Lower lobe of right lung (tissue), 2 donors: ENCODE data around the gene IP6K2. TPM values are rescaled to one million over a fixed set of nuclear protein-coding genes. Genes with fewer than 3 reads are reported as not detected.

Source experiments
- ATAC-seq, 2 donors: fragments of 200-7000 bp; cut with Tn5 transposase; one replicate each; pipeline ENCODE4 v1.9.1; 2020 to 2022; ENCODE audit warnings: mild to moderate bottlenecking in 2 of 2, moderate library complexity in 2 of 2
- DNase-seq: peaks from one replicate; pipeline ENCODE4 v3.0.0-alpha.2; 2020
- H3K27ac ChIP-seq: fragments of 200-600 bp; one replicate; pipeline ENCODE4 v1.8.0; 2022
- H3K27me3 ChIP-seq: fragments of 200-600 bp; one replicate; pipeline ENCODE4 v1.8.0; 2022; ENCODE audit warnings: low read depth
- H3K36me3 ChIP-seq: fragments of 200-600 bp; one replicate; pipeline ENCODE4 v1.8.0; 2022; ENCODE audit warnings: mild to moderate bottlenecking
- H3K4me1 ChIP-seq: fragments of 200-600 bp; one replicate; pipeline ENCODE4 v1.8.0; 2022
- H3K4me3 ChIP-seq: fragments of 200-600 bp; one replicate; pipeline ENCODE4 v1.8.0; 2022; ENCODE audit warnings: mild to moderate bottlenecking
- H3K9me3 ChIP-seq: fragments of 200-600 bp; one replicate; pipeline ENCODE4 v1.8.0; 2022
- CTCF ChIP-seq: fragments of 200-600 bp; IDR thresholded peaks from one replicate; pipeline ENCODE4 v1.8.0; 2022; ENCODE audit warnings: antibody characterized with exemption, mild to moderate bottlenecking
- intact Hi-C: fragments of 100-400 bp; cut with DNase I; formaldehyde crosslinking; loops from one replicate; pipeline ENCODE4 v1.11.0; 2022
- total RNA-seq: library from RNA; stranded (reverse); fragmentation: NEBNext Ultra II Directional; extraction: Animal tissue kit (Norgen Biotek cat#: 25700); gene quantifications from one replicate; pipeline ENCODE4 v1.2.1, GENCODE V29; 2021
- donor health status: DM: no; HTN: yes; CAD: no; lungs with severe emphysema.

Gene IP6K2
- total RNA-seq, 1 donor from 2014 or later: 56.3 TPM

GRCh38 chr3:48689384-48689783 lies 27.6 kb downstream of the IP6K2 start:
- no peaks in the 10 kb centered on the region for H3K27me3 ChIP-seq
- TF ChIP-seq CTCF: no peak
- ATAC-seq (no peak), DNase-seq (no peak)
- H3K36me3 ChIP-seq: peaks cover 74% of the 10 kb centered on the region
- peaks cover 23% of the 10 kb centered on the region for H3K4me1 ChIP-seq
- no peaks in the 10 kb centered on the region for H3K9me3 ChIP-seq
- no peak overlapping the region for H3K4me3 ChIP-seq
- intact Hi-C loops: no loop called here
- H3K27ac ChIP-seq: no peak overlapping the region

DNA sequence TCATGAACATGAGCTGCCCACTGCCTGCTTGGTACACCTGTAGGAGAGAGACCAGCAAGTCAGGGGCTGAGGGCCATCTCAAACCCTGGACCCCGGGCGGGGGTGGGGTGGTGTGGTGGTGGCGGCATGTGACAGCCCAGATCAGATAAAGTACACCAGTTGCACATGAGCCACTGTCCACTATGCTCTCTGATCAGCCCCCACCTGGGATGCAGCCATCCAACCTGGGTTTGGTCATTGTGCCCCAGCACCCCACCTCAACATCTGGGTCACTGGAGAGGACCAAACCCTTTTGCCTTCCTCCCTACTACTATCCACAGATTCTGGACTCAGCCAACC lies 28.3 kb downstream of the IP6K2 start:
- TF ChIP-seq CTCF: no peak
- ATAC-seq: no peak
- Histone ChIP-seq H3K4me3 (no peak overlapping the region), H3K36me3 (peaks cover 67% of the 10 kb centered on the region), H3K27me3 (no peaks in the 10 kb centered on the region), H3K4me1 (peaks cover 22% of the 10 kb centered on the region), H3K27ac (no peak overlapping the region), H3K9me3 (no peaks in the 10 kb centered on the region)
- intact Hi-C loops: no loop called here
- no peak for DNase-seq

GRCh38 chr3:48688032-48688736 lies 28.8 kb downstream of the IP6K2 start:
- Histone ChIP-seq H3K36me3 (peaks cover 62% of the 10 kb centered on the region), H3K9me3 (no peaks in the 10 kb centered on the region), H3K27me3 (no peaks in the 10 kb centered on the region), H3K4me3 (no peak overlapping the region), H3K27ac (no peak overlapping the region), H3K4me1 (peaks cover 25% of the 10 kb centered on the region)
- DNase-seq (no peak), ATAC-seq (no peak)
- no peak for TF ChIP-seq CTCF
- intact Hi-C loops: no loop called here

DNA sequence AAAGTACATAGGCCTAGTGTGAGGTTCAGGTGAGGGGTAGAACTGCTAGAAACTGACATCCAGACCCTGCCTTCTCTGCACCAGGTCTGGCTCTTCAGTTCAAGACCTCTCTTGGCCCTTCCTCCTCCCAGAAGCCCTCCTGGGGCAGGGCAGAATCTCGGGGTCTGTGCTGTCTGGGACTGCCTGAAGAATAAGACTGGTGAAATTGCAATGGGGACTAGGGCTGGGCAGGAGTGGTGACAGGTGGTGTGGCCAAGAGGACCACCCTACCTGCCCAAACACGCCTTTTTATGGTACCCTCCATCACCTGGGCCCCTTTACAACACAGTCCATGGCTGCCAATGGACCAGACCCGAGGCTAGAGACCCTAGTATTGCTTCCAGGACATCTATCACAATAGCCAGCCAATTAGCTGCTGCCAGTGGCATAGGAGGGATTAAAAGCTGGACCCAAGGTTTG lies 29.8 kb downstream of the IP6K2 start:
- intact Hi-C loops: no loop called here
- Histone ChIP-seq H3K27ac (no peak overlapping the region), H3K36me3 (peaks cover 54% of the 10 kb centered on the region)

GRCh38 chr3:48686538-48687219 lies 30.3 kb downstream of the IP6K2 start:
- TF ChIP-seq CTCF: no peak
- ATAC-seq (no peak), DNase-seq (no peak)
- Histone ChIP-seq H3K9me3 (no peaks in the 10 kb centered on the region), H3K4me1 (peaks cover 28% of the 10 kb centered on the region), H3K27me3 (no peaks in the 10 kb centered on the region), H3K4me3 (peak overlapping the region; percentile 92), H3K36me3 (peaks cover 54% of the 10 kb centered on the region), H3K27ac (no peak overlapping the region)
- intact Hi-C loops: no loop called here

More for the DNA sequence above, 29.8 kb downstream of the IP6K2 start:
- Histone ChIP-seq H3K9me3 (no peaks in the 10 kb centered on the region), H3K27me3 (no peaks in the 10 kb centered on the region), H3K4me1 (peaks cover 28% of the 10 kb centered on the region), H3K4me3 (no peak overlapping the region)
- DNase-seq (no peak), ATAC-seq (no peak)
- no peak for TF ChIP-seq CTCF
